Medulla oblongata (tissue), 1 donor: ENCODE measurements around the gene TMEM132C.
"Not testable (repeated sequence)": the region's sequence is repeated elsewhere in the genome, so short reads cannot be mapped to it uniquely, and the experiment has no call there.

Experiments used
- DNase-seq: peaks from one replicate; pipeline ENCODE4 v3.0.0-alpha.2; 2015; ENCODE audit errors: extremely low spot score

The TMEM132C gene

GRCh38 chr12:128474916-128475315 is 207.9 kb downstream of the TMEM132C start:
- no peak for DNase-seq

- DNase-seq: no peak
Measured at GRCh38 chr12:128476266-128476665, 209.3 kb downstream of the TMEM132C start.

GRCh38 chr12:128483526-128484255 is 216.7 kb downstream of the TMEM132C start:
- DNase-seq: no peak

GRCh38 chr12:128497376-128497775 is 230.4 kb downstream of the TMEM132C start:
- DNase-seq: not testable (repeated sequence)

- DNase-seq: no peak
Measured at GRCh38 chr12:128507470-128507869, 240.5 kb downstream of the TMEM132C start.

- no peak for DNase-seq
Measured at GRCh38 chr12:128509170-128509569, 242.2 kb downstream of the TMEM132C start.

GRCh38 chr12:128510511-128510910 is 243.5 kb downstream of the TMEM132C start:
- DNase-seq: no peak

GRCh38 chr12:128513331-128513730 is 246.4 kb downstream of the TMEM132C start:
- no peak for DNase-seq

- no peak for DNase-seq
Measured at GRCh38 chr12:128513831-128514230, 246.9 kb downstream of the TMEM132C start.

GRCh38 chr12:128518644-128519043 is 251.7 kb downstream of the TMEM132C start:
- no peak for DNase-seq

GRCh38 chr12:128519426-128519825 is 252.5 kb downstream of the TMEM132C start:
- no peak for DNase-seq

GRCh38 chr12:128521981-128522380 is 255.0 kb downstream of the TMEM132C start:
- DNase-seq: no peak

- no peak for DNase-seq
Measured at GRCh38 chr12:128524439-128524838, 257.5 kb downstream of the TMEM132C start.

GRCh38 chr12:128531170-128531569 is 264.2 kb downstream of the TMEM132C start:
- no peak for DNase-seq

GRCh38 chr12:128534906-128535305 is 267.9 kb downstream of the TMEM132C start:
- DNase-seq: no peak

GRCh38 chr12:128536810-128537209 is 269.8 kb downstream of the TMEM132C start:
- no peak for DNase-seq

GRCh38 chr12:128537668-128538067 is 270.7 kb downstream of the TMEM132C start:
- no peak for DNase-seq

- DNase-seq: no peak
Measured at GRCh38 chr12:128542844-128543243, 275.9 kb downstream of the TMEM132C start.

- peak; percentile 9 for DNase-seq
Measured at GRCh38 chr12:128543460-128543859, 276.5 kb downstream of the TMEM132C start.

- no peak for DNase-seq
Measured at GRCh38 chr12:128543971-128544370, 277.0 kb downstream of the TMEM132C start.

- no peak for DNase-seq
Measured at GRCh38 chr12:128548949-128549348, 282.0 kb downstream of the TMEM132C start.

- no peak for DNase-seq
Measured at GRCh38 chr12:128549601-128550218, 282.7 kb downstream of the TMEM132C start.

- DNase-seq: peak; percentile 28
Measured at GRCh38 chr12:128551266-128551665, 284.3 kb downstream of the TMEM132C start.
